ENCODE results near the gene LRRC40. TPM values are rescaled to one million over a fixed set of nuclear protein-coding genes. Genes with fewer than 3 reads are reported as not detected.

The LRRC40 gene
- total and polyA plus RNA-seq, 2 donors (not counting 3 experiments of a cell fraction or from before 2014, with no cell fraction given) = 8.1 to 21.1 TPM

- H3K4me2 ChIP-seq (ENCODE audit: insufficient read depth, low read length) = no peak overlapping the region
- H3K36me3 ChIP-seq (ENCODE audit: control insufficient read depth in 2 of 2, extremely low read depth in 1 of 2, insufficient read depth in 2 of 2, low read length in 2 of 2) = no peaks in the 10 kb centered on the region
- H3K4me1 ChIP-seq (ENCODE audit: control insufficient read depth, extremely low read depth, insufficient read depth, low read length) = no peaks in the 10 kb centered on the region
- H4K20me1 ChIP-seq (replicated peaks; ENCODE audit: control insufficient read depth, extremely low read depth, insufficient read depth, low read length) = no peaks in the 10 kb centered on the region
- H2AFZ ChIP-seq (ENCODE audit: low read depth, low read length) = no peak overlapping the region
- H3K79me2 ChIP-seq (ENCODE audit: control insufficient read depth, insufficient read depth, low read length) = no peaks in the 10 kb centered on the region
- POLR2A ChIA-PET = no interaction called here
- CTCF ChIA-PET = no interaction called here
- no peak overlapping the region for H3K27ac ChIP-seq (ENCODE audit: insufficient read depth, low read depth, low read length)
- DNase-seq (ENCODE audit: low read depth, low spot score) (no peak), FAIRE-seq (no peak)
- H3K27me3 ChIP-seq (ENCODE audit: control insufficient read depth in 2 of 2, insufficient read depth in 2 of 2, low read length in 2 of 2) = no peaks in the 10 kb centered on the region
- intact Hi-C loops (cut with micrococcal nuclease) = no loop called here
- H3K9ac ChIP-seq (replicated peaks; ENCODE audit: extremely low read depth, insufficient read depth, low read length) = no peak overlapping the region
- H3K9me1 ChIP-seq (replicated peaks; ENCODE audit: control insufficient read depth, extremely low read depth, insufficient read depth, low read length) = no peaks in the 10 kb centered on the region
- TF ChIP-seq CTCF (IDR thresholded peaks at IDR 0.05; ENCODE audit: extremely low read depth in 1 of 2, insufficient read depth in 1 of 2, low read depth in 1 of 2, low read length in 2 of 2) = no peak
- TF ChIP-seq EZH2 (IDR thresholded peaks at IDR 0.05; ENCODE audit: borderline replicate concordance, low read depth, low read length, severe bottlenecking) = no peak
- TF ChIP-seq GATA2 (IDR thresholded peaks at IDR 0.05; ENCODE audit: insufficient read depth, insufficient read length, low read depth, low read length) = no peak
- no peak for TF ChIP-seq MAX (IDR thresholded peaks at IDR 0.05; ENCODE audit: insufficient read depth, insufficient read length)
- no peak for TF ChIP-seq POLR2A (IDR thresholded peaks at IDR 0.05; ENCODE audit: low read depth, low read length)
- no peak for TF ChIP-seq JUN (IDR thresholded peaks at IDR 0.05; ENCODE audit: borderline replicate concordance, insufficient read depth, insufficient read length, low read depth)
- no peak for TF ChIP-seq FOS (IDR thresholded peaks at IDR 0.05; ENCODE audit: borderline replicate concordance, insufficient read depth, low read length)
- TF ChIP-seq MYC (IDR thresholded peaks at IDR 0.05; ENCODE audit: low read depth, low read length) = no peak
- TF ChIP-seq POLR2AphosphoS5 (IDR thresholded peaks at IDR 0.05; ENCODE audit: insufficient read depth, low read depth, low read length) = no peak
- dilution Hi-C loops (cut with MboI; ENCODE audit: extremely low pct_ligation_motif_present, low sequenced_read_pairs) = no loop called here
- H3K9me3 ChIP-seq (replicated peaks; ENCODE audit: control insufficient read depth, insufficient read depth, low read length) = no peaks in the 10 kb centered on the region
- no peak overlapping the region for H3K4me3 ChIP-seq (replicated peaks in 1 of 3; ENCODE audit: insufficient read depth in 1 of 3, low read depth in 1 of 3, low read length in 3 of 3)
- BruUV-seq (replicated peaks) = no TSS peak
Measured at GRCh38 chr1:70112838-70113237, 92.5 kb downstream of the LRRC40 start.
